HG03196 (cell line): Measurements from ENCODE around the gene KLRC4.
"Not testable (repeated sequence)": the region's sequence is repeated elsewhere in the genome, so short reads cannot be mapped to it uniquely, and the experiment has no call there.

Experiments
- ATAC-seq: cut with Tn5 transposase; IDR thresholded peaks from one replicate; pipeline ENCODE4 v1.9.1; 2021; ENCODE audit not compliant: unreplicated experiment

KLRC4 gene, protein sequence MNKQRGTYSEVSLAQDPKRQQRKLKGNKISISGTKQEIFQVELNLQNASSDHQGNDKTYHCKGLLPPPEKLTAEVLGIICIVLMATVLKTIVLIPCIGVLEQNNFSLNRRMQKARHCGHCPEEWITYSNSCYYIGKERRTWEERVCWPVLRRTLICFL

DNA sequence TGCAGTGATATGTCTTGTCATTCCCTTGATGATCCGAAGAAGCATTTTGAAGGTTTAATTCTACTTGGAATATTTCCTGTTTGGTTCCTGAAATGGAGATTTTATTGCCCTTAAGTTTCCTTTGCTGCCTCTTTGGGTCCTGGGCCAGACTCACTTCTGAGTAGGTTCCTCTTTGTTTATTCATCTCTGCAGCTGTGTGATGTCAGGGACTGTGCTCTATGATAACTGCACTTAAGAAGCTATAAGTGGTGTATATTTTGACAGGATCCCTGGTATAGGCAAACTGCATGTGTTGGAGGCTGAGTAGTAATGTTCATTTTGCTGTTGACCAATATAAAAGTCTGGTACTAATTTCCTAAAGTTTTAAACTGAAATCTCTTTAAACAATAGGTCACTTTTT, at the start of gene KLRC4:
Gene KLRC4, minus strand, starts transcription at position 366 of the 400 bp plus-strand sequence. Its CDS starts 182 bp downstream, at position 184.
- ATAC-seq: no peak

DNA sequence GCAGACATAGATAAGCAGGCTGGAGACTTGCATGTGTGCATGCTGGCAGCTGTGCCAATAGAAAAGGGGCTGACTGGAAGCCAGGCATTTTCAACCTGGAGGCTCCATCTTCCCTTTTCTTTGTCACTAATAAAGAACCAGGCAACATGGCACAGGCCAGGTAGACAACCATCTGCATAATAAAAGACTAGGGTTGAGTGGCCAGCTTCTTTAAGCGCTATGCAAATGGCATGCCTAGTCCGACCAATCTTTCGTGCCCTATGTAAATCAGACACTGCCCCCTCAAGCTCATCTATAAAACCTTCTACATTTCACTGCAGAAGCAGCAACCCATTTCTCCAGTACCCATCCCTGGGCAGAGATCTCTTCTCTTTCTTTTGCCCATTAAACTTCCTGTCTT, 48.2 kb upstream of the KLRC4 start:
- ATAC-seq: no peak

DNA sequence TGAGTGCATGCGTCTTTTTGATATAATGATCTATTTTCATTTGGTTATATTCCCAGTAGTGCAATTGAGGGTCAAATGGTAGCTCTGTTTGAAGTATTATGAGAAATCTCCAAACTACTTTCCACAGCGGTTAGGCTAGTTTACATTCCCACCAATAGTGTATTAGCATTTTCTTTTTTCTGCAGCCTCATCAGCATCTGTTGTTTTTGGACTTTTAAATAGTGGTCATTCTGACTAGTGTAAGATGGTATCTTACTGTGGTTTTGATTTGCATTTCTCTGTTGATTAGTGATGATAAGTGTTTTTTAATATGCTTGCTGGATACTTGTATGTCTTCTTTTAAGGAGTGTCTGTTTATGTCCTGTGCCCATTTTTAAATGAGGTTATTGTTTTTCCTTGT, 47.3 kb upstream of the KLRC4 start:
- no peak for ATAC-seq

DNA sequence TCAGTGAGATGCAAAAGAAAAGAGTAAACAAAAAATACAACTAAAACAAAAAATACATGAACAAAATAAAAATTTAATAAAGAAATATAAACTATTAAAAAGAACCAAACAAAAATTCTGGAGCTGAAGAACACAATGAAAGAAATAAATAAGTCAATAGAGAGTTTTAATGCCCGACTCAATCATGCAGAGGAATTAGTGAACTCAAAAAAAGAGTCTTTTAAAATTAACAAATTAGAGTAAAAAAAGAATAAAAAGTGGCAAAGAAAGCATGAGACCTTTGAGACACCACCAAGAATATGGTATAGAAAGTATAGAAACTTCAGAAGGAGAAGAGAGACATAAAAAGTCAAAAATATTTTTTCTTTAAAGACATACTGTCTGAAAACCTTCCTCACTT, 46.2 kb upstream of the KLRC4 start:
- ATAC-seq: no peak

DNA sequence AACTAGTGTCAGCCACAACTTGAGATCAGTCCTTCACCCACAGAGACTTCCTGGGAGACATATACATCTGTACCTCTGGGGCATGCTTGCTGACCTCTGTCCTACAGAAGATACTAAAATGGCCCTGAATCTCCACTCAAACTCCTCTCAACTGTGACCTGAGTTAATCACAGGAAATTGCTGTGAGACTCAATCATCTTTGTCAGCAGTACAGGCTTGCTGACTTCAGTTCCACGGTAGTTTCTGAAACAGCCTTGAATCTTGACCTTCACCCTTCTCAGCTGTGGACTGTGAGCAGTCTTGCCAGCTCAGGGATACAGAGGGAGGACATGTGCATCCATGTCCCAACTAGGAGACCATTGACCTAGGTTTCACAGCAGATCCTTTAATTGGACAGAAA, 45.0 kb upstream of the KLRC4 start:
- ATAC-seq: no peak

DNA sequence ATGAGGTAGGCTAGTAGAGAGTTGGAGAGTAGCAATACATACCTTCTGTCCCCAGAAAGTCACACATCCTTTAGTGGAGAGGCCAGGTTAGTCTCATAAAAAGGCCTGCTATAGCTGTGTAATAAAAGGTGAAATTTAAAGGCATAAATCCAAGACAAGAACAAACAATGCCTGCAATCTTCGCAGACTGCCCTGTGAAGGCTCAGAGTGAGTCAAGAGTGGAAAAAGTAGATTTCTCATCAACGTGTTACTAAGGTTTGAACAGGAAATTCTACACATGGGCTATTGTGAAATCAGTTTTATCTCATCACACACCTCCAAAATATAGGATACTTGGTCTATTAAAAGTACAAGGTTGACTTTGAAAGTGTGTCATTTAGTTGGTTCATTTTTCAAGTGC, 43.6 kb upstream of the KLRC4 start, which contains the start of gene KLRC1:
Gene KLRC1, minus strand, starts transcription at position 222 of the 400 bp plus-strand sequence. CDS start 2,221 bp downstream, outside the sequence.
- ATAC-seq: no peak

DNA sequence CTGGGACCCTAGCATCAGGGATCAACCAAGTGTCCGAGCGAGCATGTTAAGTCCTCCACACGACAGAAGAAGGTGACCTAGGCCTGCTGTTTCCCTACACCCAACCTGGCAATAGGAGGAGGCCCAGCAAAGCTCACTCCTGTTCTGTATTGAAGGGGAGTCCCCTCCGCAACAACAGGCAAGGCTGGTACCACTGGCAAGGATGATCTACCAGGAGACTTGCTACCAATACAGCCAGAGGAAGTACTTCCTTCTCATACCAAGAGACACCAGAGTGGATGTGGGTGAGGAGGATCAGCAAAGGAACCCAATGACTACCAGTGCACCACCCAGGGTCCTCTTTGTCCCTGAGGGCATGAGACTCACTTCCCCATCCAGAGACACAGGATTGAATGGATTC, 38.7 kb upstream of the KLRC4 start:
- no peak for ATAC-seq

DNA sequence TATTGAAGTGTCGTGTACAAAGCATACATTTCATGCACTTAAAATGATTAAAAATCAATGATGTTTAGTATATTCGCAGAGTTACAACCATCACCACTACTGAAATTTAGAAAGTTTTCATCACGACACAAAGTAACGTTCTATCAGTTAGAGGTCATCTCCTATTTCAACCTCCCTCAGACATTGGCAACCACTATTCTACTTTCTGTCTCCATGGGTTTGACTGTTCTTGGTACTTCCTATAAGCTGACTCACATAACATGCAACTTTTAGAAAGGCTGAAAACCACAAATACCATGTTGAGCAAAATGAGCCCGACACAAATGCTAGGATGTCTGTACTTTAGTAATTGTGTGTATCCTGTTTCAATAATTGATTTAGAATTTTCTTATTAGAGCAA, 36.5 kb upstream of the KLRC4 start:
- not testable (repeated sequence) for ATAC-seq

DNA sequence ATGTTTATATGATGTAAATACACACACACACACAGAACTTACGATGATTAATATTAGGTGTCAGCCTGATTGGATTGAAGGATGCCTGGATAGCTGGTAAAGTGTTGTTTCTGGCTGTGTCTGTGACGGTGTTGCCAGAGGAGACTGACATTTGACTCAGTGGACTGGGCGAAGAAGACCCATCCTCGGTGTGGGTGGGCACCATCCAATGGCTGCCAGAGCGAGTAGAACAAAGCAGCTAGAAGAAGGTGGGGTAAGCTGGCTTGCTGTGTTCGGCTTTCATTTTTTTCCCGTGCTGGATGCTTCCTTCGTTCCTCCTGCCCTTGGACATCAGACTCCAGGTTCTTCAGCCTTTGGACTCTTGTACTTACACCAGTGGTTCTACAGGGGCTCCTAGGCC, 31.6 kb upstream of the KLRC4 start:
- not testable (repeated sequence) for ATAC-seq

DNA sequence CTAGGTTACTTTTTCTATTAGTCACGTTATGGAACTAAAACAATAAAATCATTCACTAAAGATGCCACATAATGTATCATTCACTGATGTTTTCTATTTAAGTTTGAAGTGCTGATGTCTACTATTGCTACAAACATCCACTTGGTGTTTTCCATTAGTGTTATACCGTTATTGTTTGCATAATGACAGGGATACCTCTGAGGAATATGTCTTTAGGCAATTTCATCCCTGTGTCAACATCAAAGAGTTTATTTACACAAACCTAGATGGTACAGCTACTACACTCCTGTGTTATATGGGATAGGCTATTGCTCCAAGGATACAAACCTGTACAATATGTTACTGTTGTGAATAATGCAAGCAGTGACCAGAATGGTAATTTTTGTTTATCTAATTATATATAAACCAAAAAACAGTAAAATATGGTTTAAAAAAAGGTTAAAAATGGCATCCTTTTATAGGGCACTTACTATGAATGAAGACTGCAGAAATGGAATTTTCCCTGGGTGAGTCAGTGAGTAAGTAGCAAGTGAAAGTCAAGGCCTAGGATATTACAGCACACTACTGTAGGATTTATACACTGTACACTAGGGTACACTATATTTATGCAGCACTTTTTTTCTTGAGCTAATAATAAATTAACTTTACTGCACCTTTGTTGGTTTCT, 30.2 kb upstream of the KLRC4 start:
- ATAC-seq: not testable (repeated sequence)

DNA sequence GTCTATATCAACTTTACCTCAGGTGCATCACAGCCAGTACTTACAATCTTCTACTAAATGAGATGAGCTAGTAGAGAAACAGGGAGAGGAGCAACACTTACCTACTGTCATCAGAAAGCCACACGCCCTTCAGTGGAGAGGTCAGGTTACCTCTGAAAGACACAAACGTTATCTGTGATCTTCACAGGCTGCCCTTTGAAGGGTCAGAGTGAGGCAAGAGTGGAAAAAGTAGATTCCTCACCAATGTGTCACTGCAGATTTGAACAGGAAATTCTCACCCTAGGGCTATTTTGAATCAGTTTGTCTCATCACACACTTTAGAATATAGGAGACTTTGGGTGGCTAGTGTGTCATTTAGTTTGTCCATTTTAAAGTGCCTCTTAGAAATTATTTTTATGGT, 28.0 kb upstream of the KLRC4 start:
- ATAC-seq: not testable (repeated sequence)

DNA sequence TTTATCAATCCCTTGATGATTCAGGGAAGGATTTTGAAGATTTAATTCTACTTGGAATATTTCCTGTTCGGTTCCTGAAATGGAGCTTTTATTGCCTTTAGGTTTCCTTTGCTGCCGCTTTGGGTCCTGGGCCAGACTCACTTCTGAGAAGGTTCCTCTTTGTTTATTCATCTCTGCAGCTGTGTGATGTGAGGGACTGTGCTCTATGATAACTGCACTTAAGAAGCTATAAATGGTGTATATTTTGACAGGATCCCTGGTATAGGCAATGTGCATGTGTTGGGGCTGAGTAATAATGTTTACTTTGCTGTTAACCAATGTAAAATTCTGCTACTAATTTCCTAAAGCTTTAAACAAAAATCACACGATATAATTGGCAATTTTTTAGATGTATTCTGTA, 26.3 kb upstream of the KLRC4 start, which contains the start of gene KLRC2:
Gene KLRC2, minus strand, starts transcription at position 195 of the 400 bp plus-strand sequence. Its CDS starts 24 bp downstream, at position 171.
- not testable (repeated sequence) for ATAC-seq

DNA sequence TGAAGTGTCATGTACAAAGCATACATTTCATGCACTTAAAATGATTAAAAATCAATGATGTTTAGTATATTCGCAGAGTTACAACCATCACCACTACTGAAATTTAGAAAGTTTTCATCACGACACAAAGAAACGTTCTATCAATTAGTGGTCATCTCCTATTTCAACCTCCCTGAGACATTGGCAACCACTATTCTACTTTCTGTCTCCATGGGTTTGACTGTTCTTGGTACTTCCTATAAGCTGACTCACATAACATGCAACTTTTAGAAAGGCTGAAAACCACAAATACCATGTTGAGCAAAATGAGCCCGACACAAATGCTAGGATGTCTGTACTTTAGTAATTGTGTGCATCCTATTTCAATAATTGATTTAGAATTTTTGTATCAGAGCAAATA, 21.1 kb upstream of the KLRC4 start:
- not testable (repeated sequence) for ATAC-seq

DNA sequence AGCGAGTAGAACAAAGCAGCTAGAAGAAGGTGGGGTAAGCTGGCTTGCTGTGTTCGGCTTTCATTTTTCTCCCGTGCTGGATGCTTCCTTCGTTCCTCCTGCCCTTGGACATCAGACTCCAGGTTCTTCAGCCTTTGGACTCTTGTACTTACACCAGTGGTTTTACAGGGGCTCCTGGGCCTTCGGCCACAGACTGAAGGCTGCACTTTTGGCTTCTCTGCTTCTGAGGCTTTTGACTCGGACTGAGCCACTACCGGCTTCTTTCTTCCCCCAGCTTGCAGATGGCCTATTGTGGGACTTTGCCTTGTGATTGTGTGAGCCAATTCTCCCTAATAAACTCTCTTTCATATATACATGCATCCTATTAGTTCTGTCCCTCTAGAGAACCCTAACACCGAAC, 16.4 kb upstream of the KLRC4 start:
- ATAC-seq: not testable (repeated sequence)

DNA sequence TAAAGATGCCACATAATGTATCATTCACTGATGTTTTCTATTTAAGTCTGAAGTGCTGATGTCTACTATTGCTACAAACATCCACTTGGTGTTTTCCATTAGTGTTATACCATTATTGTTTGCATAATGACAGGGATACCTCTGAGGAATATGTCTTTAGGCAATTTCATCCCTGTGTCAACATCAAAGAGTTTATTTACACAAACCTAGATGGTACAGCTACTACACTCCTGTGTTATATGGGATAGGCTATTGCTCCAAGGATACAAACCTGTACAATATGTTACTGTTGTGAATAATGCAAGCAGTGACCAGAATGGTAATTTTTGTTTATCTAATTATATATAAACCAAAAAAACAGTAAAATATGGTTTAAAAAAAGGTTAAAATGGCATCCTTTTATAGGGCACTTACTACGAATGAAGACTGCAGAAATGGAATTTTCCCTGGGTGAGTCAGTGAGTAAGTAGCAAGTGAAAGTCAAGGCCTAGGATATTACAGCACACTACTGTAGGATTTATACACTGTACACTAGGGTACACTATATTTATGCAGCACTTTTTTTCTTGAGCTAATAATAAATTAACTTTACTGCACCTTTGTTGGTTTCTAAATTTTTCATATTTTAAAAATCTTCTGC, 14.8 kb upstream of the KLRC4 start:
- ATAC-seq: not testable (repeated sequence)

DNA sequence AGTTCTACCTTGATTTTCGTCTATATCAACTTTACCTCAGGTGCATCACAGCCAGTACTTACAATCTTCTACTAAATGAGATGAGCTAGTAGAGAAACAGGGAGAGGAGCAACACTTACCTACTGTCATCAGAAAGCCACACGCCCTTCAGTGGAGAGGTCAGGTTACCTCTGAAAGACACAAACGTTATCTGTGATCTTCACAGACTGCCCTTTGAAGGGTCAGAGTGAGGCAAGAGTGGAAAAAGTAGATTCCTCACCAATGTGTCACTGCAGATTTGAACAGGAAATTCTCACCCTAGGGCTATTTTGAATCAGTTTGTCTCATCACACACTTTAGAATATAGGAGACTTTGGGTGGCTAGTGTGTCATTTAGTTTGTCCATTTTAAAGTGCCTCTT, 12.6 kb upstream of the KLRC4 start:
- ATAC-seq: not testable (repeated sequence)

DNA sequence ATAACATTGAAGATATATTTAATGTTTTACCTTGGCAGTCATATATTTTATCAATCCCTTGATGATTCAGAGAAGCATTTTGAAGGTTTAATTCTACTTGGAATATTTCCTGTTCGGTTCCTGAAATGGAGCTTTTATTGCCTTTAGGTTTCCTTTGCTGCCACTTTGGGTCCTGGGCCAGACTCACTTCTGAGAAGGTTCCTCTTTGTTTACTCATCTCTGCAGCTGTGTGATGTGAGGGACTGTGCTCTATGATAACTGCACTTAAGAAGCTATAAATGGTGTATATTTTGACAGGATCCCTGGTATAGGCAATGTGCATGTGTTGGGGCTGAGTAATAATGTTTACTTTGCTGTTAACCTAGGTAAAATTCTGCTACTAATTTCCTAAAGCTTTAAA, 10.8 kb upstream of the KLRC4 start, which contains the start of gene KLRC3:
Gene KLRC3, minus strand, starts transcription at position 262 of the 400 bp plus-strand sequence. Its CDS starts 45 bp downstream, at position 217.
- ATAC-seq: not testable (repeated sequence)

DNA sequence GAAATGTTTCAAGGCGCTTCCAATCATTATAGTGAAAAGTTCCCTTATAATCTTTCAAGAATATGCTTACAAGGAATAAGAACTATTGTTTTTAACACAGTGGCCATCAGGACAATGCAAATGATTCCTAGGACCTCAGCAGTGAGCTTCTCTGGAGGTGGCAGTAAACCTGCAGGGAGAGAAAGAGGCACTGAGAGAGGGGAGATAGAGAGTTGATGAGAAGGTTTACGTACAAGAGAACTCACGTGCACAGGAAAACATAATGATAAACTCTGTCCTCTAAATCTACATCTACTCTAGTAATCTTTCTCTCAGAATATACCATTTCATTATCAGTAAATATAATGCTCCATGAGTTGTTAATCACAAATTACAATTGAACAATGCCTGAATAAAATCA, 715 bp downstream of the KLRC4 start:
- ATAC-seq: no peak

DNA sequence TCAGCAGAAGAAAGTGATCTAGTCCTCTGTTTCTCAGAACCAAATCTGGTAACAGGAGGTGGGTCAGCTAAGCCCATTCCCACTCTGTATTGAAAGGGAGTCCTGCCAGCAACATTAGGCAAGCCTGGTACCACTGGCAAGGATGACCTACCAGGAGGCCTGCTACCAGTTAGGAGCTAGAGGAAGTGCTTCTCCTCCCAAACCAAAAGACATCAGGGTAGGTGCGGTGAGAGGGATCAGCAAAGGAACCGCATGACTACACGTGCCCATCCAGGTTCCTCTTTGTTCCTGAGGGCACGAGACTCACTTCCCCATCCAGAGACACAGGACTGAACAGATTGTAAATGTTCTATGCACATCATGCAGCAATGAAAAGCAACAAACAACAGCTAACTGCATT, 2.8 kb downstream of the KLRC4 start:
- no peak for ATAC-seq

DNA sequence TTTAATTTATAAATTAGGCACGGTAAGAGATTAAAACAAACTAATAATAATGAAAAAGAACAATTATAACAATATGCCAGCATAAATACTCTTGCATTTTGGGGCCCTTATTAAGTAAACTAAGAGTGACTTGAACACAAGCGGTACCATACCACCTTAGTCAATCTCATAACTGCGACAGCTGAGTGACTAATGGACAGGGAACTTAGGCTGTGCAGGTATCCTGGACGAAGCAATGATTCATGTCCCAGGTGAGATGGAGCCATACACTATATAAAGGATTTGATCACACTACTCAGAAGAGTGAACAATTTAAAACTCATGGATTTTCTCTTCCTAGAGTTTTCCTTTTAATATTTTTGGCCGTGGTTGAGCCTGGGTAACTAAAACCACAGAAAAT, 4.3 kb downstream of the KLRC4 start:
- no peak for ATAC-seq

DNA sequence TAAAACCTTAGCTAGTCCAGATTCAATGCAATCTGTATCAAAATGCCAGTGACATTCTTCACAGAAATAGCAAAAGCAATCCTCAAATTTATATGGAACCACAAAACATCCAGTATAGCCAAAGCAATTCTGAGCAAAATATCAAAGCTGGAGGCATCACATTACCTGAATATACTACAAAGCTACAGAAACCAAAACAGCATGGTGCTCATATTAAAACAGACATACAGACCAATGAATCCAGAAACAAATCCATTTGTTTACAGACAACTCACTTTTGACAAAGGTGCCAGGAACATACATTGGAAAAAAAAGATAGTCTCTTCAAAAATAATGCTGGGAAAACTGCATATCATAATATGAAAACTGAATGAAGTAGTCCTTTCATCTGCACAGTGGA, 4.8 kb downstream of the KLRC4 start:
- no peak for ATAC-seq

DNA sequence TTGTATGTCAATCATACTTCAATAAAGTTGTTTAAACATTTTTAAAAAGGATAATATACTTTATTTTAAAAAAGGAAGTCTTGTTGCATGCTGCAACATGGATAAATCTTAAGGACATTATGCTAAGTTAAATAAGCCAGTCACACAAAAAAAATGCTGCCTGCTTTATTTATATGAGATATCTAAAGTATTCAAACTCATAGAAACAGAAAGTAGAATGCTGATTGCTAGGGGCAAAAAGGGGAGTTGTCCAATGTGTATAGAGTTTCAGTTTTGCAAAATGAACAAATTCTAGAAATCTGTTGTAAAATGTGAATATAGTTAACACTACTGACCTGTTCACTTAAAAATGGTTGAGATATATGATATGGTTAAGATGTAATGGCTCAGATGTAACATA, 8.7 kb downstream of the KLRC4 start:
- ATAC-seq: no peak
